ENCODE data around the gene HTR6.

The HTR6 gene

DNA sequence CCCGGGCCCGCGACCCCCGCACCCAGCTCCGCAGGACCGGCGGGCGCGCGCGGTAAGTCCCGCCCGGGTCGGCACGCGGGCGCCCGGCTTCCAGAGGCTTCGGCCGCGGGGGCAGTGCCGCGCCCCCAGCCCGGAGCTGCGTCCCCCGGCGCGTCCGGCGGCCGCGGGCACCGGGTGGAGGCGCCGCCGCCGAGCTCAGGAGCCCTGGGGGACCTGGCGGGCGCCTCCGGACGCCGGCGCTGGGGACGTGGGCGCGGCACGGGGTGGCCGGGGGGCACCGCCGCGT lies 20.3 kb upstream of the HTR6 start:
- Histone ChIP-seq H4K20me1 (ENCODE audit: insufficient read depth, low read length, poor library complexity, severe bottlenecking) (no peaks in the 10 kb centered on the region), H2AFZ (ENCODE audit: low read length) (no peak overlapping the region), H3K4me3 (ENCODE audit: low read length, poor library complexity, severe bottlenecking) (no peak overlapping the region), H3K9me3 (ENCODE audit: insufficient read depth, low read depth, low read length) (no peaks in the 10 kb centered on the region), H3K27me3 (ENCODE audit: insufficient read depth, low read length, poor library complexity, severe bottlenecking) (no peaks in the 10 kb centered on the region), H3F3A (ENCODE audit: low read depth) (no peaks in the 10 kb centered on the region), H3K36me3 (ENCODE audit: insufficient read depth, low read length) (no peaks in the 10 kb centered on the region), H3K79me2 (ENCODE audit: insufficient read depth, low read length) (no peaks in the 10 kb centered on the region), H3K9ac (ENCODE audit: low read depth, low read length, poor library complexity, severe bottlenecking) (no peak overlapping the region), H3K4me1 (ENCODE audit: insufficient read depth, low read length, poor library complexity, severe bottlenecking) (no peaks in the 10 kb centered on the region), H3K4me2 (ENCODE audit: low read depth, low read length, poor library complexity, severe bottlenecking) (no peak overlapping the region), H3K9me2 (replicated peaks; ENCODE audit: low read depth, low read length) (no peaks in the 10 kb centered on the region)
- TF ChIP-seq, protein P1, sequence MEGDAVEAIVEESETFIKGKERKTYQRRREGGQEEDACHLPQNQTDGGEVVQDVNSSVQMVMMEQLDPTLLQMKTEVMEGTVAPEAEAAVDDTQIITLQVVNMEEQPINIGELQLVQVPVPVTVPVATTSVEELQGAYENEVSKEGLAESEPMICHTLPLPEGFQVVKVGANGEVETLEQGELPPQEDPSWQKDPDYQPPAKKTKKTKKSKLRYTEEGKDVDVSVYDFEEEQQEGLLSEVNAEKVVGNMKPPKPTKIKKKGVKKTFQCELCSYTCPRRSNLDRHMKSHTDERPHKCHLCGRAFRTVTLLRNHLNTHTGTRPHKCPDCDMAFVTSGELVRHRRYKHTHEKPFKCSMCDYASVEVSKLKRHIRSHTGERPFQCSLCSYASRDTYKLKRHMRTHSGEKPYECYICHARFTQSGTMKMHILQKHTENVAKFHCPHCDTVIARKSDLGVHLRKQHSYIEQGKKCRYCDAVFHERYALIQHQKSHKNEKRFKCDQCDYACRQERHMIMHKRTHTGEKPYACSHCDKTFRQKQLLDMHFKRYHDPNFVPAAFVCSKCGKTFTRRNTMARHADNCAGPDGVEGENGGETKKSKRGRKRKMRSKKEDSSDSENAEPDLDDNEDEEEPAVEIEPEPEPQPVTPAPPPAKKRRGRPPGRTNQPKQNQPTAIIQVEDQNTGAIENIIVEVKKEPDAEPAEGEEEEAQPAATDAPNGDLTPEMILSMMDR (conservative IDR thresholded peaks at IDR 0.05; ENCODE audit: low read length), result no peak
- no peak for TF ChIP-seq EZH2phosphoT487 (IDR thresholded peaks at IDR 0.05; ENCODE audit: borderline replicate concordance)

DNA sequence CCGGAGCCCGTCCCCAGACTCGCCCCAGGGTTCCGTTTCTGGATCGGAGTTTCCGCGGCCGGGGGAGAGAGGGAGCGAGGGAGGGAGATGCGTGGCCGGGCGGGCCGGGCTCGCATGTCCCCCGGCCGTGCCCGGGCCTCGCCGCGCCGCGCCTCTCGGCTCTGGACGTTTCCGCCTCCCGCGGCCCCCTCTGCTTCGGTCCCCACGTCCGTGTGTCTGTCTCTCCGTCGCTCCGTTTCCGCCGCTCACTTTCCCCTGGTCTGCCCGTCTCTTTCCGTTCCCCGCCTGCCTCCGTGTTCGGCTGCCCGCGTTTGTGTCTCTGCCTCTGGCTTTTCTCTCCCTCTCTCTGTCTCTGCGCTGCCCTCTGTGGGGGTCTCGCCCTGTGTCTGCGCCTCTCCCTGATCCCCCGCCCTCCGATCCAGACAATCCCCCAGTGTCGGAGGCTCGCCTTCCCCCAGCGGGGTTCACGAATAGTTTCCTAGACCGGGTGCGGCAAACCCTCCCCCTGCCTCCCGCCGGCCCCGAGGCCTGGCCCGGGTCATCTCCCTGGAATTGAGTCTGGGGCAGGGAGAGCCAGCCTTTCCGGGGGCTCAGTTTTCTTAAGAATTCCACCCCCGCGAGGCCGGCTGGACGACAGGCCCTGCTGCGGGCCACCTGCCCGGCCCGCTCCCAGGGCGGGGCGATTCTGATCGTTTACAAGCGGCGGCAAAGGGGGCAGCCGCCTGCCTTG lies 19.8 kb upstream of the HTR6 start:
- Histone ChIP-seq H3K4me2 (ENCODE audit: low read depth, low read length, poor library complexity, severe bottlenecking) (no peak overlapping the region), H3K9ac (ENCODE audit: low read depth, low read length, poor library complexity, severe bottlenecking) (no peak overlapping the region), H4K20me1 (ENCODE audit: insufficient read depth, low read length, poor library complexity, severe bottlenecking) (no peaks in the 10 kb centered on the region), H3K9me3 (ENCODE audit: insufficient read depth, low read depth, low read length) (no peaks in the 10 kb centered on the region), H3K9me2 (replicated peaks; ENCODE audit: low read depth, low read length) (no peaks in the 10 kb centered on the region), H2AFZ (ENCODE audit: low read length) (no peak overlapping the region), H3K4me3 (ENCODE audit: low read length, poor library complexity, severe bottlenecking) (no peak overlapping the region), H3K79me2 (ENCODE audit: insufficient read depth, low read length) (no peaks in the 10 kb centered on the region), H3K36me3 (ENCODE audit: insufficient read depth, low read length) (no peaks in the 10 kb centered on the region), H3F3A (ENCODE audit: low read depth) (no peaks in the 10 kb centered on the region), H3K27me3 (ENCODE audit: insufficient read depth, low read length, poor library complexity, severe bottlenecking) (no peaks in the 10 kb centered on the region), H3K4me1 (ENCODE audit: insufficient read depth, low read length, poor library complexity, severe bottlenecking) (no peaks in the 10 kb centered on the region)
- TF ChIP-seq, protein P1 (conservative IDR thresholded peaks at IDR 0.05; ENCODE audit: low read length), result no peak
- no peak for TF ChIP-seq EZH2phosphoT487 (IDR thresholded peaks at IDR 0.05; ENCODE audit: borderline replicate concordance)

DNA sequence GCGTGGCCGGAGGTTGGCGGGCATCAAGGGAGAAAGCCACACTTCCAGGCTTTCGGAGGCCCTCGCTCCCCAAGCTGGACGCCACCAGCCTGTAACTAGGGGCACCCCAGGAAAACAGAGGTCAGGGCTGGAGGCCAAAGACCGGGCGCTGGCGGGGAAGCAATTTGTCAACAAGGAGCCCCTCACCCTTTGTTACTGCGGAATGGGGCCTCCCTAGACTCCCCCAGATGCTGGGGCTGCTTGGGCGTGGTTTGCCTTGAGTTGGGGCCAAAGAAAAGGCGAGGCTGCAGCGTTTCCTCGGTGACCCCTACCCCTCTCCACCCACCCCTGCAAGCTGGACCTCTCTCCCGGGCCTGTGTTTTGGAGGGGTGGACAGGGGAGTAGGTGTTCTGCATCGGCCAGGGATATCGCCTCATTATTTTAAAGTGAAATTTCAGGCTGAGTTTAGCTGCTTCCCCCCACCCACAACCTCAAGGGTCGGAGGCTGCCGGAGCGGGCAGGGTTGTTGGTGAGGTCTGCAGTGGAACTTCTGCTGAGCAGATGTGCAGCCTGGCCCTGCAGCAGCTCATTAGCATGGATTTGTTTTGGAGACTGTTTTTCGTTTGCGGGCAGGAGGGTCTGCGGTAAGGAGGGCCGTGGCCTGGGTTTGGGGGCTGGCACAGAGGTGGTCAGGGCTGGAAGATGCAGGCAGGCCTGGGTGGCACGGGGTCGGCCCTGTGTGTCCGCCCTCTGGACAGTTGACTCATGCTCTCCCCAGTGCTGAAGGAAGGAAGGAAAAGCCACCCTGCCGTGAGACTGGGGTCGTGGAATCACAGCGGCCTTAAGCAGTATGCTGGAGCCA lies 19.0 kb upstream of the HTR6 start:
- no peak overlapping the region for H3K4me2 ChIP-seq (ENCODE audit: low read depth, low read length, poor library complexity, severe bottlenecking)
- H4K20me1 ChIP-seq (ENCODE audit: insufficient read depth, low read length, poor library complexity, severe bottlenecking), result no peaks in the 10 kb centered on the region
- H3K36me3 ChIP-seq (ENCODE audit: insufficient read depth, low read length), result no peaks in the 10 kb centered on the region
- no peak overlapping the region for H2AFZ ChIP-seq (ENCODE audit: low read length)
- no peaks in the 10 kb centered on the region for H3F3A ChIP-seq (ENCODE audit: low read depth)
- H3K27me3 ChIP-seq (ENCODE audit: insufficient read depth, low read length, poor library complexity, severe bottlenecking), result no peaks in the 10 kb centered on the region
- no peaks in the 10 kb centered on the region for H3K9me3 ChIP-seq (ENCODE audit: insufficient read depth, low read depth, low read length)
- H3K9ac ChIP-seq (ENCODE audit: low read depth, low read length, poor library complexity, severe bottlenecking), result no peak overlapping the region
- no peaks in the 10 kb centered on the region for H3K9me2 ChIP-seq (replicated peaks; ENCODE audit: low read depth, low read length)
- TF ChIP-seq, protein P1 (conservative IDR thresholded peaks at IDR 0.05; ENCODE audit: low read length), result no peak
- TF ChIP-seq EZH2phosphoT487 (IDR thresholded peaks at IDR 0.05; ENCODE audit: borderline replicate concordance), result no peak
- no peaks in the 10 kb centered on the region for H3K4me1 ChIP-seq (ENCODE audit: insufficient read depth, low read length, poor library complexity, severe bottlenecking)
- no peak overlapping the region for H3K4me3 ChIP-seq (ENCODE audit: low read length, poor library complexity, severe bottlenecking)
- no peaks in the 10 kb centered on the region for H3K79me2 ChIP-seq (ENCODE audit: insufficient read depth, low read length)

Data from Loucy (cell line).